GM21786 (cell line): Measurements from ENCODE around the gene PRRX1.

Source experiments
- ATAC-seq: cut with Tn5 transposase; IDR thresholded peaks from one replicate; pipeline ENCODE4 v1.9.1; 2021; ENCODE audit not compliant: unreplicated experiment

The PRRX1 gene

DNA sequence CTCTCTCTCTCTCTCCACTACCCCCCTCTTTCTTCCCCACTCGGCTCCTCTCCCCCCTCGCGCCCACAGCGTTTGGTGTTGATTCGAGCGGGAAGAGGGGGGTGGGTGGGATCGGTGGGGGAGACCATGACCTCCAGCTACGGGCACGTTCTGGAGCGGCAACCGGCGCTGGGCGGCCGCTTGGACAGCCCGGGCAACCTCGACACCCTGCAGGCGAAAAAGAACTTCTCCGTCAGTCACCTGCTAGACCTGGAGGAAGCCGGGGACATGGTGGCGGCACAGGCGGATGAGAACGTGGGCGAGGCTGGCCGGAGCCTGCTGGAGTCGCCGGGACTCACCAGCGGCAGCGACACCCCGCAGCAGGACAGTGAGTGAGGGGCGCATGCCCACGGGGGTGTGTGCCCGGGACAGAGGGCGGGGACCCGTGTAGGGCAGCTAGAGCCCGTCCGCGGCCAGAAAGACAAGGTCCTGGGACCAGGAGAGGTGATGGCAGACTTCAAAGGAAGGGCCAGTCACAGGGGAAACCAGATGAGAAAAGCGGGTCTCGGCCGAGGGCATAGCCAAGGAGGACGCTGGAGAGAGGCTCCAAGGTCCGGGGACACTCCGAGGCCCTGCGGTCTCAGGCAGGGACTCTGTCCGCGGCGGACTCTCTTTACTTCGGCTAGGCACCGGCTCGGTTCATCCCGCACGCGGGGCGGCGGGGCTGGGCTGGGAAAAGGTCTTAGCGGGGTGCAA is at the start of gene PRRX1:
Gene PRRX1 (plus strand): TSS at position 39 of the 735 bp plus-strand sequence. CDS start 88 bp downstream, at position 127.
- ATAC-seq, result no peak

- ATAC-seq, result no peak
These were observed 46.2 kb upstream of the PRRX1 start for GRCh38 chr1:170617591-170618330.

DNA sequence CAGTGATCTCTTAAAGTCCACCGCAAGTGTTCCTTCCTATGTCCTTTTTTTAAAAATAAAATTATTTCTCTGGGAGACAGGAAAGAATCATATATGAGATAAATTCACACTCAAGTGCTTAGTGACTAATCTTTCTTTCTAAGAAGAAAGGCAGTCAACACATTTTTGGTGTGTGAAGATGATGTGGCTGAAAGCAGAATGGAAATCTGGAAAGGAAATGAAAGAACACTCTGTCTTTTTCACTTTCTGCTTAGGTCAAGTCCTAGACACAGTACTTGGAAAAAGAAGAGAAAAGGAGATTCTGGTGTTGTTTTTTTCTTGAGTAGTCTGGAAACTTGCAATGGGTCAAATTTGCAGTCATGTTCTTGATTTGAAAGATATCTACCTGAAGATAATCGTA is 45.5 kb upstream of the PRRX1 start:
- no peak for ATAC-seq

- ATAC-seq, result no peak
These were observed 44.5 kb upstream of the PRRX1 start for GRCh38 chr1:170619241-170620028.

- ATAC-seq, result no peak
These were observed 43.8 kb upstream of the PRRX1 start for GRCh38 chr1:170620164-170620563.

- ATAC-seq, result no peak
These were observed 40.8 kb upstream of the PRRX1 start for GRCh38 chr1:170623171-170623570.

GRCh38 chr1:170624146-170624545 is 39.8 kb upstream of the PRRX1 start:
- no peak for ATAC-seq

DNA sequence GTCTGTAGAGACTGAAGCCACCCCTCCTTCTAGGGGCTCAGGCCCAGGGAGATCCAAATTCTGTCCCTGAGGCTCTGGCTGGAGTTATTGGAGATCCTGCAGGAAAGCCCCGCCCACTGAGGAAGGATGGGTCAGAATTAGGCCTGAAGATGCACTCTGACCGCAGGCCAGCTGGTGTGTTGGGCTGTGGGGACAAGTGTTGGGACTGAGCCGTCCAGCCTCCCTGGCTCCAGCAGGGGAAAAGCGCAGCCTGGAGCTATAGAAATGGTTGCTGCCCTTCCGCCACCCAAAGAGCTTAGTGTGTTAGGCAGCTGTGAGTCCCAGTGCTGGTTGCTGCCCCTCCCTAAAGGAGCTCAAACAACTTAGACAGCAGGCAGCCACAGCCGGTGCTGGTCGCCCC is 33.0 kb upstream of the PRRX1 start:
- no peak for ATAC-seq

DNA sequence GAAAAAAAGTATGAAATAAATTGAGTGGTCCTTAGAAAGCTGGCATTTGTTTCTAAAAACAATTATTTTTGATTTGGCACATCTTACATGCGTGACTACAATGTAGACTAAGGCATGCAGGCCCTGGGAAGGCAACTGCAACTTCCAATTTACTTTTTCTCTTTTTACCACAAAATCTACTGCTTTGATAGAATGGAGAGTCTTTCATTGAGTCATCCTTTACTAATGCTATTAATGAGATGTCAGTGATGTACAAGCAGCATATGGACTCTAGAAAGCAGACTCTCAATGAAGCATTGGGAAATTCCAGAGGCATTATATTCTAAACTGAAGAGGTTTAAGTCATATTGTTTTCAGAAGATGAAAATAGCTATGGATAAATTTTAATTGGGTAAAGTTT is 29.6 kb upstream of the PRRX1 start:
- no peak for ATAC-seq

DNA sequence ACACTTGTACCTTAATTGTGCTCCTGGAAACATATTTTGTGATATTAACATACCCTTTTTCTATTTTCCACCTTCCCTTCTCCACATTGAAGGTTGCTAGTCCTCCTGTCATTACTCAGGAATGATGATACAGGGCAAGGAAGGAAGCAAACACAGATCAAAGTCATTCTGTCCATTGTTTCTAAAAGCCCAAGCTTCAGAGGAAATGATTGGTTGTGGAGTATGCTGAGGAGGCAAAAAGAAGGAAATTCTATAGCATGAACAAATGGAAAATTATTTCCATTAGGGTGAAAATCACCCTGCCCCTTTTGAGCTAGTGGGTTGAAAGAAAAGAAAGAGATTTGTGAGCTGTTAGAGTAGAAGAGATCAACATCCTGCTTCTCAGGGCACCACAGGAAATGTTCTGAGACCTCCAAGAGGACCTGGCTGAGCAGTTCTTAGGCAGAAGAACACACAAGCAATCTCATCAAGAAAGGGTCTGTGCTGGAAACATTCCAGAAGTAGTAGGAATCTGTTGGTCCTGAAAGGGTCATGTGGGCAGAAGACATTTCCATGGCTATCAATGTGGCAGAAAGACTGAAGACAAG is 29.0 kb upstream of the PRRX1 start:
- no peak for ATAC-seq

DNA sequence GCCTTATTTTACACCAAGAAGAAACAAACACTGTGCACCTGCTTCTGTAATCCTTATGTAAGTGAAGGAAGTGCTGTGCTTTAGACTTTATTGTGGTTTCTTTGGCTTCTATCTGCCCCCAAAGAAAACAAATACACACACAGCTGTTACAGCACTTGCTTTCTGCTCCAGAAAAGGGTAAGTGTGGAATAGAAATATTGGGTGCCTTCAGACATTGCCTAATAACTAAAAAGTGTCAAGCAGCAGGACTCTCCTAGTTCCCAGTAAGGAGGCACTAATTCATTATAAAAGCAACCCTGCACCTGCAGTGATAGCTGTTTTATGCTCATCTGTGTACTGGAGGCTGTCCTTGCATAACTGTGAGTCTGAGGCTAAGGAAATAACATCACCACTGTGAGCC is 23.4 kb upstream of the PRRX1 start:
- ATAC-seq, result no peak

DNA sequence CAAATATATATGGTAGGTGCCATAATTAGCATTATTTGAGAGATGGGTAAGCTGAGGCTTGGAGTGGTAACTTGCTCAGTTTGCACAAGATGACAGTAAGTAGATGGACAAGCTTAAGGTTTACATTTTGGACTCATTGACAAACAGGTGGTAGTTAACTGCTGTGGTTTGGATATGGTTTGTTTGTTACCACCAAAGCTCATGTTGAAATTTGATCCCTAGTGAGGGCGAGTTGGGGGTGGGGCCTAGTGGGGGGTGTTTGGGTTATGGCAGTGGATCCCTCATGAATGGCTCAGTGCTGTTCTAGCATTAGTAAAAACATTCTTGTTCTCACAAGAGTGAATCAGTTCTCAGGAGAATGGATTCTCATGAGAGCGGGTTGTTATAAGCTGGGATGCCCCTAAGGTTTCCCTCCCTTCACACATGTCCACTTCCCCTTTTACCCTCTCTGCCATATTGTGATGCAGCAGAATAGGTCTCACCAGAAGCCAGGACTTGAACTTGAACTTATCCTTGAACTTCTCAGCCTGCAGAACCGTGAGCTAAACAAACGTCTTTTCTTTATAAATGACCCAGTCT is 6.6 kb upstream of the PRRX1 start:
- ATAC-seq, result no peak

GRCh38 chr1:170659399-170660035 is 4.4 kb upstream of the PRRX1 start:
- no peak for ATAC-seq

GRCh38 chr1:170660281-170660713 is 3.6 kb upstream of the PRRX1 start:
- ATAC-seq, result no peak

DNA sequence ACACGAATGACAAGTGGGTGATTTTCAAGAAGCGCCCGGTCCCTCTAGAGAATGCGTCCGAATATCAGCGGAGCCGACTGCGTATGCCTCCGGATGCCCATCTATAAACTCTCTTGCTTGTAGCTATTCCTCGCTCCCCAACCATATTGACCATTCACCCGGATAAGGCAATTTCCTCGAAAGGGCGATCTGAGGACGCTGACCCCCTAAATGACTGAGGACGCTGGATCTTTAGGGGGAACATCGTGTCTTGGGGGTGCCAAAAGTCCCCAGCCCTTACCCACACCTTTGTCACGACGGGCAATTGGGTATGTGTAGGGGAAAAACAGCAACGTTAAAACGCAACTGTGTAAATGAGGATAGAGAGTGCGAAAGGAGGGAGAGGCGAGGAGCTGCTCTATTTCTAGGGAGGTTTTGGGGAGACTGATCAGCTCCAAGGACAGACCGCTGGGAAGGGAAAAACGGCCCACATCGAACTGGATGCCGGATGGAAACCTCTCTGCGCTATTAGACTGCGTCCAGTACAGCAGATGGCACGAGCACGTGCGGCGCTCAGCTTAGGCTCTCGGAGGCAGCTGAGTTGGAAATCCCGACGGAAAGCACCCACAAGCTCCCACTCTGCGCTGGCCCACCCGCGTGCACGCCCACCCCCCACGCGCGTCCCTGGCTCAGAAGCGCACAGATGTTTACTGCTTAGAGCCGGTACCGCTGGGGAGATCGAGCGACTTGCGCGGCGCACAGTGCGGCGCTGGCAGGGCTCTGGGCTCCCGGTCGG is 2.9 kb upstream of the PRRX1 start:
- no peak for ATAC-seq

DNA sequence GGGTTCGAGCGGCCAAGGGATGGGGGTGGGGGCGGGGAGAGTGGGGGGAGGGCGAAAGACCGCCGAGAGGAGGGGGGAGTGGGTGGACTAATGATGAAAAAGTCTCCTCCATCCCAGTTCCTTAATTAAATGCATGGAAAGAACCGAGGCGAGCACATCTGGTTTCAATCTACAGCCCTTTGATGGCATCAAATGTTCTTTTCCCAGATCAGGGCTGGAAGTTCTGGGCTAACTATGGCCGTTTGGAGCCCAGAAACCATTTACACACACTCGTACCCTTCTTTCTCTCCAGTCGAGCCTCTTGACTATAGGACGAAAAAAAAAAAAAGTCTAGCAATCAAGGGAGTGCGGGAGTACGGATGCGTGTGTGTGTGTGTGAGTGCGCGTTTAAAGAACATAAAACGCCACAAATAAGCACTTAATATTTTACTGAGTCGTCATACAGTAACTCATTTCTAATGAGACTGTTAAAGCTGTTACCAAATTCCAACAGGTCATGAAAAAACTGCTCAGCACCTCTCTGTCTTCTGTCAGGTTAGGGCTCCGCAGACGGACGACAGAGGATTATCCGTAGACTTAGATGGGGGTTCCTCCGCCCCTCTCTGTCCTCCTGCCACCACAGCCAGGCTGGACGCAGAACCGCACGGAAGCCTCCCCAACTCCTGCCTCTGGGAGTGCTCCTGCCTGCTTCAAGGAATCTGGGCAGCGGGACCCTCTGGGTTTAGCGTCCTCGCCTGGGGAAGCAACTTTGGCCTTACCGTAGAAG is 2.1 kb upstream of the PRRX1 start:
- no peak for ATAC-seq

- ATAC-seq, result no peak
These were observed 1.1 kb upstream of the PRRX1 start for GRCh38 chr1:170662561-170663403.
